Caco-2 (cell line): ENCODE data around the gene PITPNM2. TPM values are rescaled to one million over a fixed set of nuclear protein-coding genes. Genes with fewer than 3 reads are reported as not detected.

Source experiments
- BruUV-seq: library from RNA; stranded (reverse); fragments of 400-500 nt; replicated peaks from 2 replicates; lab custom pipeline; 2021; lab: Mats Ljungman, UMichigan
- CTCF ChIA-PET: fragments of 300-600 bp; sonication (Branson Sonifier 250); formaldehyde crosslinking; loops from one replicate; lab custom pipeline; 2022; ENCODE audit warnings: antibody characterized with exemption; lab: Charles Lee
- POLR2A ChIA-PET: fragments of 300-600 bp; sonication (Branson Sonifier 250); formaldehyde crosslinking; loops from one replicate; lab custom pipeline; 2022; ENCODE audit warnings: antibody characterized with exemption; lab: Charles Lee
- DNase-seq, 2 experiments: peaks; one replicate each; pipeline versions ENCODE4 v3.0.0 to v3.0.0-alpha.2; 2020 to 2022
- H3K27me3 ChIP-seq: replicated peaks from 2 replicates; pipeline ENCODE4 v1.6.0; 2011; ENCODE audit warnings: low read length; ENCODE audit not compliant: control insufficient read depth, insufficient read depth
- H3K36me3 ChIP-seq: 2 replicates; pipeline ENCODE4 v1.5.1; 2011; ENCODE audit warnings: low read length; ENCODE audit not compliant: control insufficient read depth, insufficient read depth
- H3K4me1 ChIP-seq: fragments of 250-450 bp; sonication (Bioruptor Pico); 2 replicates; pipeline ENCODE4 v1.5.1; 2020; ENCODE audit warnings: mild to moderate bottlenecking
- H3K4me3 ChIP-seq: 2 replicates; pipeline ENCODE4 v1.5.1; 2011; ENCODE audit warnings: low read depth, mild to moderate bottlenecking, control low read depth, low read length
- H3K9me3 ChIP-seq: fragments of 250-450 bp; sonication (Bioruptor Pico); 2 replicates; pipeline ENCODE4 v1.5.1; 2020; ENCODE audit warnings: mild to moderate bottlenecking, moderate library complexity
- H3K27ac Mint-ChIP-seq: one replicate; pipeline ENCODE4 v1.8.0; 2022; ENCODE audit warnings: mixed read lengths; ENCODE audit not compliant: unreplicated experiment
- H3K27me3 Mint-ChIP-seq: one replicate; pipeline ENCODE4 v1.8.0; 2022; ENCODE audit warnings: mixed read lengths; ENCODE audit not compliant: insufficient read depth, unreplicated experiment
- H3K36me3 Mint-ChIP-seq: one replicate; pipeline ENCODE4 v1.8.0; 2022; ENCODE audit warnings: mild to moderate bottlenecking, mixed read lengths; ENCODE audit not compliant: insufficient read depth, unreplicated experiment
- H3K4me1 Mint-ChIP-seq: one replicate; pipeline ENCODE4 v1.8.0; 2022; ENCODE audit warnings: low read depth, mixed read lengths; ENCODE audit not compliant: unreplicated experiment
- H3K4me3 Mint-ChIP-seq: one replicate; pipeline ENCODE4 v1.8.0; 2022; ENCODE audit warnings: mild to moderate bottlenecking, moderate library complexity, mixed read lengths; ENCODE audit not compliant: unreplicated experiment
- H3K9me3 Mint-ChIP-seq: one replicate; pipeline ENCODE4 v1.8.0; 2022; ENCODE audit warnings: mixed read lengths; ENCODE audit not compliant: unreplicated experiment
- CTCF ChIP-seq, 2 experiments: fragments of 200-600 bp in 1 of 2; IDR thresholded peaks; 1 replicate in 1 of 2; 2 replicates in 1 of 2; pipeline versions ENCODE4 v1.5.1 to v1.8.0; 2011 to 2022; ENCODE audit warnings: antibody characterized with exemption in 1 of 2, control low read depth in 1 of 2, inconsistent platforms in 1 of 2, low read depth in 1 of 2, low read length in 1 of 2, mild to moderate bottlenecking in 1 of 2, moderate library complexity in 1 of 2; ENCODE audit not compliant: insufficient read depth in 1 of 2, severe bottlenecking in 1 of 2, unreplicated experiment in 1 of 2
- intact Hi-C: fragments of 100-400 bp; cut with micrococcal nuclease; formaldehyde crosslinking; loops from one replicate; pipeline ENCODE4 v1.10.0; 2022; ENCODE audit not compliant: unreplicated experiment
- total RNA-seq: library from RNA; stranded (reverse); gene quantifications from 2 replicates; pipeline ENCODE4 v1.2.3, GENCODE V29; 2022

Gene PITPNM2
- total RNA-seq, 1 experiment from 2014 or later, result 10.6 TPM

GRCh38 chr12:123131879-123132402 is 18.9 kb downstream of the PITPNM2 start:
- no peaks in the 10 kb centered on the region for H3K9me3 ChIP-seq
- DNase-seq, result no peak
- H3K27me3 Mint-ChIP-seq, result no peaks in the 10 kb centered on the region
- H3K36me3 ChIP-seq, result no peaks in the 10 kb centered on the region
- no peaks in the 10 kb centered on the region for H3K4me1 Mint-ChIP-seq
- H3K27ac Mint-ChIP-seq, result no peak overlapping the region
- no peak for TF ChIP-seq CTCF (IDR thresholded peaks at IDR 0.05; ENCODE audit: insufficient read depth in 1 of 2, low read depth in 1 of 2, low read length in 1 of 2, severe bottlenecking in 1 of 2, unreplicated experiment in 1 of 2)
- ChIA-PET POLR2A (no interaction called here), CTCF (no interaction called here)
- no peak overlapping the region for H3K4me3 ChIP-seq
- intact Hi-C loops, result no loop called here
- no peaks in the 10 kb centered on the region for H3K27me3 ChIP-seq
- H3K4me1 ChIP-seq, result peaks cover 6% of the 10 kb centered on the region
- H3K4me3 Mint-ChIP-seq, result no peak overlapping the region
- no peaks in the 10 kb centered on the region for H3K36me3 Mint-ChIP-seq
- H3K9me3 Mint-ChIP-seq, result no peaks in the 10 kb centered on the region
- BruUV-seq, result no TSS peak

DNA sequence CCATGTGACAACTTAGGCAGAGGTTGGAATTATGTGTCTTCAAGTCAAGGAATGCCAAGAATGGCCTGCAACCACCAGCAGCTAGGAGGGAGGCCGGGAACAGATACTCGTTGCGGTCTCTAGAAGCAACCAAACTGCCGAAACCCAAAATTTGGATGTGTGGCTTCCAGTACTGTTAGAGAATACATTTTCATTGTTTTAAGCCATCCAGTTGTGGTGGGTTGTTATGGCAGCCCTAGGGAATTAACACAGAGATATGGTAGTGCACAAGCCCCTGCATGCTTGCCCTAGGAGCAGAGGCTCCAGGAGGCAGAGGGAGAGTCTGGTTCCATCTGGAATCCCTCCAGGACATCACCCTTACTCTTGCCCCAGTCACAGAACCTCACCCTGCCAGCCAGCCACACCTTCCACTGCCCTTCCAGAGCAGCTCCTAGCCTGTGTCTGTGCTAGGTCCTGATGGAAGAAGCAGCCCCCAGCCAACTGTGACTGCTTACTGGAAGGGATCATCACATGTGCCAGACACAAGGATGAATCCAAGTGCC is 19.5 kb downstream of the PITPNM2 start:
- H3K27me3 Mint-ChIP-seq, result no peaks in the 10 kb centered on the region
- no peak for TF ChIP-seq CTCF (IDR thresholded peaks at IDR 0.05; ENCODE audit: insufficient read depth in 1 of 2, low read depth in 1 of 2, low read length in 1 of 2, severe bottlenecking in 1 of 2, unreplicated experiment in 1 of 2)
- H3K4me1 Mint-ChIP-seq, result peaks cover 5% of the 10 kb centered on the region
- no peaks in the 10 kb centered on the region for H3K36me3 Mint-ChIP-seq
- H3K9me3 ChIP-seq, result no peaks in the 10 kb centered on the region
- no peak for DNase-seq
- no peak overlapping the region for H3K4me3 Mint-ChIP-seq
- H3K4me3 ChIP-seq, result no peak overlapping the region
- no peaks in the 10 kb centered on the region for H3K27me3 ChIP-seq
- H3K4me1 ChIP-seq, result peaks cover 12% of the 10 kb centered on the region
- ChIA-PET POLR2A (no interaction called here), CTCF (no interaction called here)
- H3K27ac Mint-ChIP-seq, result no peak overlapping the region
- H3K36me3 ChIP-seq, result no peaks in the 10 kb centered on the region
- no TSS peak for BruUV-seq
- intact Hi-C loops, result no loop called here
- no peaks in the 10 kb centered on the region for H3K9me3 Mint-ChIP-seq

DNA sequence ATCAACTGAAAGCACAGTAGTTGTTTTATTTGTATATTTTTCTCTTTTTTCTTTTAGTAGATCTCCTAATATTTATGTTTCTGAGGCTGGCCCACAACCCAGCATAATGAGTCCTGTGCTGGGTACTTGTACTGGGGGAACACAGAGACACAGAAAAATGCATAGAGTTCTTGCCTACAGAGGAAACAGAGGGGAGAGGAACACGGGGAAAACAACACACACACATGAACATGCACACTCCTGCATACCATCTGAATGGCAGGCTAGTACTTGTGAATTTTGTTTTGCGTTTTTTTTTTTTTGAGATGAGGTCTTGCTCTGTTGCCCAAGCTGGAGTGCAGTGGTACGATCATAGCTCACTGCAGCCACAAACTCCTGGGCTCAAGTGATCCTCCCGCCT is 21.3 kb downstream of the PITPNM2 start:
- H3K4me1 Mint-ChIP-seq, result peaks cover 10% of the 10 kb centered on the region
- CTCF ChIA-PET, result no interaction called here
- POLR2A ChIA-PET, result no interaction called here

More for the DNA sequence above, 21.3 kb downstream of the PITPNM2 start:
- H3K4me3 ChIP-seq, result no peak overlapping the region
- H3K9me3 ChIP-seq, result no peaks in the 10 kb centered on the region
- DNase-seq, result no peak
- H3K4me1 ChIP-seq, result peaks cover 17% of the 10 kb centered on the region
- no TSS peak for BruUV-seq
- Mint-ChIP-seq H3K36me3 (no peaks in the 10 kb centered on the region), H3K27ac (no peak overlapping the region), H3K4me3 (no peak overlapping the region), H3K27me3 (no peaks in the 10 kb centered on the region), H3K9me3 (no peaks in the 10 kb centered on the region)
- intact Hi-C loops, result no loop called here
- no peaks in the 10 kb centered on the region for H3K36me3 ChIP-seq
- H3K27me3 ChIP-seq, result no peaks in the 10 kb centered on the region
- no peak for TF ChIP-seq CTCF (IDR thresholded peaks at IDR 0.05; ENCODE audit: insufficient read depth in 1 of 2, low read depth in 1 of 2, low read length in 1 of 2, severe bottlenecking in 1 of 2, unreplicated experiment in 1 of 2)
